ENCODE data around the gene NDUFV3. TPM values are rescaled to one million over a fixed set of nuclear protein-coding genes. Genes with fewer than 3 reads are reported as not detected.

Gene NDUFV3
- total and polyA plus RNA-seq, 2 of the 8 experiments (the other 6 are each of a cell fraction or from before 2014, with no cell fraction given), result 17.0 to 44.4 TPM

GRCh38 chr21:42859891-42860230 is 33.2 kb upstream of the NDUFV3 start:
- Histone ChIP-seq H3K27me3 (replicated peaks in 1 of 4; ENCODE audit: control insufficient read depth in 3 of 4, extremely low read depth in 1 of 4, insufficient read depth in 3 of 4, low read length in 3 of 4) (no peaks in the 10 kb centered on the region), H2BK5ac (ENCODE audit: low read depth, low read length) (no peak overlapping the region), H4K8ac (ENCODE audit: extremely low read depth, insufficient read depth, low read length) (no peak overlapping the region), H3K23ac (ENCODE audit: insufficient read length) (no peak overlapping the region), H4K20me1 (replicated peaks in 1 of 2; ENCODE audit: control insufficient read depth in 1 of 2, insufficient read depth in 2 of 2, low read length in 2 of 2) (peaks cover 22 to 42% of the 10 kb centered on the region in 2 experiments), H2AK5ac (ENCODE audit: low read depth, low read length) (no peak overlapping the region), H3K4me1 (replicated peaks in 1 of 4; ENCODE audit: control insufficient read depth in 3 of 4, insufficient read depth in 4 of 4, low read length in 3 of 4) (no peaks in the 10 kb centered on the region; a peak in 1 of 7 replicates), H4K91ac (replicated peaks; ENCODE audit: insufficient read length, low read length) (no peak overlapping the region), H3K4me2 (ENCODE audit: insufficient read depth in 1 of 2, low read depth in 2 of 2, low read length in 2 of 2) (no peak overlapping the region), H3K27ac (ENCODE audit: low read depth, low read length) (no peak overlapping the region), H2BK20ac (ENCODE audit: low read length) (no peak overlapping the region), H4K5ac (ENCODE audit: insufficient read length, low read depth, low read length) (no peak overlapping the region), H2BK15ac (ENCODE audit: low read length) (no peak overlapping the region), H3K79me1 (ENCODE audit: low read depth, low read length) (peaks cover 32% of the 10 kb centered on the region; the same call in 1 of the 2 replicates), H3K79me2 (ENCODE audit: control insufficient read depth in 1 of 2, insufficient read depth in 2 of 2, low read length in 2 of 2) (peaks cover 0 to 65% of the 10 kb centered on the region in 2 experiments; a peak in 3 of 4 replicates), H3K18ac (ENCODE audit: extremely low read depth, low read length) (no peak overlapping the region), H3K23me2 (ENCODE audit: low read depth, low read length) (no peaks in the 10 kb centered on the region), H3K9me3 (ENCODE audit: insufficient read depth in 2 of 2, low read depth in 1 of 2, low read length in 1 of 2) (no peaks in the 10 kb centered on the region), H2BK12ac (ENCODE audit: low read depth, low read length) (no peak overlapping the region), H2BK120ac (replicated peaks; ENCODE audit: low read depth, low read length) (no peak overlapping the region), H3K9ac (replicated peaks in 1 of 4; ENCODE audit: extremely low read depth in 1 of 4, low read depth in 3 of 4, low read length in 3 of 4) (no peak overlapping the region), H3K4ac (replicated peaks; ENCODE audit: insufficient read length, low read depth, low read length) (no peak overlapping the region), H3K14ac (ENCODE audit: insufficient read length) (no peak overlapping the region), H2AFZ (ENCODE audit: low read length) (no peak overlapping the region), H3K56ac (replicated peaks; ENCODE audit: insufficient read length, low read depth, low read length) (no peak overlapping the region), H3K4me3 (ENCODE audit: extremely low read depth in 1 of 4, insufficient read depth in 2 of 4, low read depth in 3 of 4, low read length in 4 of 4) (no peak overlapping the region), H3K36me3 (ENCODE audit: control insufficient read depth in 2 of 4, insufficient read depth in 4 of 4, low read length in 3 of 4) (peaks cover 33 to 72% (median 61%) of the 10 kb centered on the region in 4 experiments)
- 86% methylated on average over 6 of the region's 6 CpGs; no CpG with 5 or more reads in 1 of the 2 experiments for whole genome bisulfite sequencing, 2 experiments (ENCODE audit: extremely low coverage in 1 of 2, insufficient coverage in 1 of 2, insufficient read length in 1 of 2, insufficient replicate concordance in 2 of 2, low coverage in 1 of 2, low lambda C conversion rate in 2 of 2, missing lambda C conversion rate in 1 of 2)
- no peak for DNase-seq (ENCODE audit: low read depth in 1 of 2, low spot score in 2 of 2)
- ChIA-PET POLR2A (ENCODE audit: partially characterized antibody) (interaction anchor here (3.0 kb wide), 1 partner anchor 15 kb away, joined by 10 read pairs; no protein-coding TSS in a partner anchor), CTCF (ENCODE audit: partially characterized antibody) (interaction anchor here (1.1 kb wide), 1 partner anchor 9 kb away, joined by 3 read pairs; no protein-coding TSS in a partner anchor)
- no peak for FAIRE-seq
- TF ChIP-seq CBX5 (IDR thresholded peaks at IDR 0.05; ENCODE audit: low read depth, low read length) (no peak), MAFK (IDR thresholded peaks at IDR 0.05; ENCODE audit: low read depth, low read length) (no peak)

Measured in H1 (cell line).